NCI-H446 (cell line): ENCODE data around the gene SIT1.
"Not testable (repeated sequence)": the region's sequence is repeated elsewhere in the genome, so short reads cannot be mapped to it uniquely, and the experiment has no call there.

Experiments used
- DNase-seq, 2 experiments: peaks; one replicate each; lab custom pipeline; 2025; lab: John Stamatoyannopoulos, UW

SIT1 gene

GRCh38 chr9:35637427-35637955 lies 13.2 kb downstream of the SIT1 start:
- DNase-seq: not testable (repeated sequence)

GRCh38 chr9:35636877-35637246 lies 13.9 kb downstream of the SIT1 start:
- not testable (repeated sequence) for DNase-seq

- DNase-seq: no peak
Measured at GRCh38 chr9:35636135-35636876, 14.4 kb downstream of the SIT1 start.

GRCh38 chr9:35635730-35636129 lies 15.0 kb downstream of the SIT1 start:
- DNase-seq: no peak

- no peak for DNase-seq
Measured at GRCh38 chr9:35629597-35629996, 21.1 kb downstream of the SIT1 start.

GRCh38 chr9:35628389-35628991 lies 22.2 kb downstream of the SIT1 start:
- no peak for DNase-seq

- no peak for DNase-seq
Measured at GRCh38 chr9:35627575-35627974, 23.2 kb downstream of the SIT1 start.

- DNase-seq: no peak
Measured at GRCh38 chr9:35619800-35620158, 31.0 kb downstream of the SIT1 start.

GRCh38 chr9:35618854-35619799 lies 31.6 kb downstream of the SIT1 start:
- DNase-seq: no peak

GRCh38 chr9:35618325-35618727 lies 32.4 kb downstream of the SIT1 start, which contains the start of gene CD72:
TSS of gene CD72 (minus strand) at chr9:35618413. CDS start at chr9:35618303, 110 bp downstream.
- no peak for DNase-seq

- no peak for DNase-seq
Measured at GRCh38 chr9:35617548-35617947, 33.2 kb downstream of the SIT1 start.

- DNase-seq: no peak
Measured at GRCh38 chr9:35616681-35617459, 33.9 kb downstream of the SIT1 start.

- no peak for DNase-seq
Measured at GRCh38 chr9:35615981-35616680, 34.6 kb downstream of the SIT1 start.

- DNase-seq: no peak
Measured at GRCh38 chr9:35612843-35613242, 37.9 kb downstream of the SIT1 start.

GRCh38 chr9:35612066-35612465 lies 38.7 kb downstream of the SIT1 start:
- not testable (repeated sequence) for DNase-seq

- DNase-seq: peak in 1 of 2 experiments; percentile 37
Measured at GRCh38 chr9:35611230-35611797, 39.4 kb downstream of the SIT1 start.

- DNase-seq: no peak
Measured at GRCh38 chr9:35609820-35610163, 40.9 kb downstream of the SIT1 start.

- DNase-seq: no peak
Measured at GRCh38 chr9:35609001-35609819, 41.5 kb downstream of the SIT1 start.

GRCh38 chr9:35608221-35608620 lies 42.5 kb downstream of the SIT1 start:
- DNase-seq: no peak

- no peak for DNase-seq
Measured at GRCh38 chr9:35606726-35607125, 44.0 kb downstream of the SIT1 start.
